GM18873 (cell line): ENCODE results near the gene CCSER1.

Experiments used
- ATAC-seq: cut with Tn5 transposase; IDR thresholded peaks from one replicate; pipeline ENCODE4 v1.9.1; 2021; ENCODE audit warnings: mild to moderate bottlenecking, moderate library complexity, moderate number of reproducible peaks; ENCODE audit not compliant: unreplicated experiment, low FRiP score

Gene CCSER1

GRCh38 chr4:90187148-90187884 is 60.1 kb downstream of the CCSER1 start:
- no peak for ATAC-seq

- ATAC-seq = no peak
These were observed 62.0 kb downstream of the CCSER1 start for GRCh38 chr4:90189178-90189577.

- no peak for ATAC-seq
These were observed 62.8 kb downstream of the CCSER1 start for GRCh38 chr4:90189946-90190345.

- no peak for ATAC-seq
These were observed 63.3 kb downstream of the CCSER1 start for GRCh38 chr4:90190525-90190924.

GRCh38 chr4:90198086-90198847 is 71.1 kb downstream of the CCSER1 start:
- no peak for ATAC-seq

- no peak for ATAC-seq
These were observed 80.8 kb downstream of the CCSER1 start for GRCh38 chr4:90207887-90208454.

GRCh38 chr4:90209922-90210321 is 82.7 kb downstream of the CCSER1 start:
- ATAC-seq = no peak

- ATAC-seq = no peak
These were observed 84.0 kb downstream of the CCSER1 start for GRCh38 chr4:90211174-90211573.

GRCh38 chr4:90215286-90215685 is 88.1 kb downstream of the CCSER1 start:
- ATAC-seq = peak; percentile 47

- ATAC-seq = peak; percentile 67
These were observed 92.6 kb downstream of the CCSER1 start for GRCh38 chr4:90219822-90220221.

- no peak for ATAC-seq
These were observed 93.3 kb downstream of the CCSER1 start for GRCh38 chr4:90220459-90220858.

GRCh38 chr4:90226734-90227133 is 99.5 kb downstream of the CCSER1 start:
- no peak for ATAC-seq

GRCh38 chr4:90227177-90227576 is 100.0 kb downstream of the CCSER1 start:
- ATAC-seq = no peak

GRCh38 chr4:90234916-90235547 is 107.8 kb downstream of the CCSER1 start:
- ATAC-seq = no peak

- ATAC-seq = no peak
These were observed 110.7 kb downstream of the CCSER1 start for GRCh38 chr4:90237751-90238530.

GRCh38 chr4:90240333-90240732 is 113.1 kb downstream of the CCSER1 start:
- ATAC-seq = no peak

GRCh38 chr4:90241008-90241407 is 113.8 kb downstream of the CCSER1 start:
- ATAC-seq = no peak

GRCh38 chr4:90245837-90246236 is 118.6 kb downstream of the CCSER1 start:
- ATAC-seq = no peak

- no peak for ATAC-seq
These were observed 119.6 kb downstream of the CCSER1 start for GRCh38 chr4:90246816-90247215.

GRCh38 chr4:90254357-90254756 is 127.2 kb downstream of the CCSER1 start:
- ATAC-seq = no peak
